CD4-positive, CD25-positive, alpha-beta regulatory T cell (primary cell): ENCODE measurements around the gene CHGA. TPM values are rescaled to one million over a fixed set of nuclear protein-coding genes. Genes with fewer than 3 reads are reported as not detected.

ENCODE experiments used
- ATAC-seq, 2 donors: fragments of 150-1000 bp; cut with Tn5 transposase; one replicate each; pipeline ENCODE4 v1.10.0; 2021; ENCODE audit warnings: low read depth in 2 of 2, moderate number of reproducible peaks in 2 of 2, moderate library complexity in 1 of 2
- DNase-seq, 3 donors: peaks; one replicate each; pipeline versions ENCODE4 v3.0.0 to v3.0.0-alpha.2; 2012 to 2022; ENCODE audit warnings: mixed read lengths in 1 of 3
- H3K27ac ChIP-seq: one replicate; pipeline ENCODE4 v1.7.0; 2013; ENCODE audit warnings: mild to moderate bottlenecking, low read length; ENCODE audit not compliant: insufficient read depth, poor library complexity, severe bottlenecking
- H3K27me3 ChIP-seq: one replicate; pipeline ENCODE4 v1.7.0; 2013; ENCODE audit warnings: low read length; ENCODE audit not compliant: control insufficient read depth, insufficient read depth
- H3K36me3 ChIP-seq: one replicate; pipeline ENCODE4 v1.7.0; 2013; ENCODE audit warnings: mild to moderate bottlenecking, low read length, moderate library complexity; ENCODE audit not compliant: control insufficient read depth, insufficient read depth
- H3K4me1 ChIP-seq: 2 replicates; pipeline ENCODE4 v1.7.0; 2013; ENCODE audit warnings: mild to moderate bottlenecking, low read length; ENCODE audit not compliant: insufficient read depth, control insufficient read depth, poor library complexity, severe bottlenecking
- H3K4me3 ChIP-seq: one replicate; pipeline ENCODE4 v1.7.0; 2013; ENCODE audit warnings: low read depth, mild to moderate bottlenecking, low read length, moderate library complexity
- H3K9me3 ChIP-seq, 2 experiments: 1 replicate in 1 of 2; 2 replicates in 1 of 2; pipeline ENCODE4 v1.7.0; 2013; ENCODE audit warnings: low read length in 2 of 2, mild to moderate bottlenecking in 1 of 2, moderate library complexity in 1 of 2; ENCODE audit not compliant: control insufficient read depth in 2 of 2
- H3K27ac Mint-ChIP-seq, 3 donors: one replicate each; pipeline ENCODE4 v1.8.0; 2020 to 2022; ENCODE audit warnings: mild to moderate bottlenecking in 3 of 3, mixed read lengths in 3 of 3, moderate library complexity in 2 of 3
- H3K27me3 Mint-ChIP-seq: one replicate; pipeline ENCODE4 v1.8.0; 2022; ENCODE audit warnings: mild to moderate bottlenecking, mixed read lengths
- H3K36me3 Mint-ChIP-seq: one replicate; pipeline ENCODE4 v1.8.0; 2020; ENCODE audit warnings: mixed read lengths
- H3K4me1 Mint-ChIP-seq, 4 donors: one replicate each; pipeline ENCODE4 v1.8.0; 2020 to 2022; ENCODE audit warnings: mixed read lengths in 4 of 4, mild to moderate bottlenecking in 1 of 4
- H3K4me3 Mint-ChIP-seq, 4 donors: one replicate each; pipeline ENCODE4 v1.8.0; 2020 to 2022; ENCODE audit warnings: mild to moderate bottlenecking in 4 of 4, mixed read lengths in 4 of 4, moderate library complexity in 3 of 4
- H3K9me3 Mint-ChIP-seq, 7 donors: one replicate each; pipeline ENCODE4 v1.8.0; 2020 to 2022; ENCODE audit warnings: mixed read lengths in 7 of 7, mild to moderate bottlenecking in 3 of 7, moderate library complexity in 2 of 7
- polyA plus RNA-seq, 4 donors: library from polyadenylated mRNA; unstranded; fragments of 300-500 nt; fragmentation: Illumina TruSeq; gene quantifications; one replicate each; pipeline ENCODE4 v1.2.3, GENCODE V29; 2021
- total RNA-seq: library from RNA; stranded (reverse); gene quantifications from one replicate; pipeline ENCODE4 v1.2.3, GENCODE V29; 2022

CHGA gene
- total and polyA plus RNA-seq, 5 donors from 2014 or later = 0.21 to 0.72 (median 0.33) TPM; not detected in 1

- H3K27ac Mint-ChIP-seq = no peak overlapping the region
- DNase-seq = peak in 1 of 3 donors; percentile 57
- no peak overlapping the region for H3K27ac ChIP-seq
Measured at GRCh38 chr14:92897922-92898565, 24.9 kb upstream of the CHGA start.

DNA sequence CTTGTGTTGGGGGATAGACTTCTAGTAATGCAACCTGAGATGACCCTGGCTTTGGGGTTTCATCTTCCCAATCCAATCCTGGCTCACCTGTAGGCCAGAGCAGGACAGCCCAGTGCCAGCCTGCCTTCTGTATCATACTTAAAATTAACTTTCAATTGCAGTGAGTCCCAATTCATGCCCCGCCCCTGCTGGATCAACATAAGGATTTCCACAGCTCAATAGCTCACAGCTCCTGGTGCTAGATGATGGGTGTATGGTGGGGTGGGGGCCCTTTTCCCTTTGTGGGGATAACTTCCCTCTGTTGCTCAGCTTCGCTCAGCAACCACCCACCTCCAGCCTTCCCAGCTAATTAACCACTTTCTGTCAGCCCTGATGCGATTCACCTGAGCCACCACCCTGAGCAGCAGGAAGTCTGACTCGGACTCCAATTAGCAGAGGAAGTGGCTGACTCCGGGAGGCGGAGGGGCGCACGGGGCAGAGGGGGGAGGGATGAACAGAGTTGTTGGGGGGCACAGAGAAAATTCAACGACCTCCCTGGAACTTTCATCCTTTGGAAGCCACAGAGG is 24.3 kb upstream of the CHGA start:
- DNase-seq (peak in 1 of 3 donors; percentile 26), ATAC-seq (no peak)
- Mint-ChIP-seq H3K27me3 (peaks cover 15% of the 10 kb centered on the region), H3K4me1 (peaks cover 0 to 26% (median 22%) of the 10 kb centered on the region in 4 donors), H3K36me3 (no peaks in the 10 kb centered on the region), H3K4me3 (peak overlapping the region in 3 of 4 donors; percentile 51 to 65 (median 58)), H3K27ac (no peak overlapping the region), H3K9me3 (peaks cover 0 to 8% (median 2%) of the 10 kb centered on the region in 7 donors)
- H3K9me3 ChIP-seq = no peaks in the 10 kb centered on the region
- H3K27ac ChIP-seq = no peak overlapping the region
- H3K27me3 ChIP-seq = peaks cover 9% of the 10 kb centered on the region
- H3K4me3 ChIP-seq = peak overlapping the region; percentile 44
- peaks cover 28% of the 10 kb centered on the region for H3K4me1 ChIP-seq
- no peaks in the 10 kb centered on the region for H3K36me3 ChIP-seq

More at GRCh38 chr14:92897922-92898565, 24.9 kb upstream of the CHGA start:
- H3K4me1 ChIP-seq = peaks cover 22% of the 10 kb centered on the region
- Mint-ChIP-seq H3K9me3 (peaks cover 0 to 13% (median 5%) of the 10 kb centered on the region in 7 donors), H3K27me3 (peaks cover 15% of the 10 kb centered on the region), H3K4me3 (peak overlapping the region; percentile 29 to 65 (median 54)), H3K36me3 (no peaks in the 10 kb centered on the region), H3K4me1 (peaks cover 0 to 25% (median 16%) of the 10 kb centered on the region in 4 donors)
- peaks cover 9% of the 10 kb centered on the region for H3K27me3 ChIP-seq
- peak overlapping the region; percentile 44 for H3K4me3 ChIP-seq
- H3K36me3 ChIP-seq = no peaks in the 10 kb centered on the region
- peaks cover 0 to 1% of the 10 kb centered on the region in 2 experiments for H3K9me3 ChIP-seq
- ATAC-seq = peak; percentile 71 to 83

DNA sequence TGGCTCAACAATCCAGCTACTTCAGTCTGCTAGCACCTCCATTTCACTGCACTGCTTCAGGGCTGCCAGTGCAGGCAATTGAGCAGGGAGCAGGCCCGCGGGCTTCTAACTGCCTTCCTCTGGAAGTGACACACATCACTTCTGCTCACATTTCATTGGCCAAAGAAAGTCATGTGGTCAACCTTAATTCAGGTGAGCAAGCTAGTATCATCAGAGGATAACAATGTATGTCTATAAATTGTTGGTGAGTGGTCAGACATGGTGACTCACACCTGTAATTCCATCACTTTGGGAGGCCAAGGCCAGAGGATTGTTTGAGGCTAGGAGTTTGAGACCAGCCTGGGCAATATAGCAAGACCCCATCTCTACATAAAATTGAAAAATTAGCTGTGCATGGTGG is 22.3 kb upstream of the CHGA start:
- no peak overlapping the region for H3K27ac ChIP-seq
- peaks cover 6% of the 10 kb centered on the region for H3K27me3 ChIP-seq
- peaks cover 0 to 29% (median 23%) of the 10 kb centered on the region in 4 donors for H3K4me1 Mint-ChIP-seq
- H3K4me3 ChIP-seq = no peak overlapping the region
- H3K36me3 ChIP-seq = no peaks in the 10 kb centered on the region
- no peak overlapping the region for H3K4me3 Mint-ChIP-seq
- peaks cover 28% of the 10 kb centered on the region for H3K4me1 ChIP-seq
- H3K36me3 Mint-ChIP-seq = no peaks in the 10 kb centered on the region
- H3K27me3 Mint-ChIP-seq = peaks cover 15% of the 10 kb centered on the region
- peaks cover 0 to 3% (median 0%) of the 10 kb centered on the region in 7 donors for H3K9me3 Mint-ChIP-seq
- no peak for DNase-seq
- no peak for ATAC-seq
- H3K27ac Mint-ChIP-seq = no peak overlapping the region
- no peaks in the 10 kb centered on the region for H3K9me3 ChIP-seq

DNA sequence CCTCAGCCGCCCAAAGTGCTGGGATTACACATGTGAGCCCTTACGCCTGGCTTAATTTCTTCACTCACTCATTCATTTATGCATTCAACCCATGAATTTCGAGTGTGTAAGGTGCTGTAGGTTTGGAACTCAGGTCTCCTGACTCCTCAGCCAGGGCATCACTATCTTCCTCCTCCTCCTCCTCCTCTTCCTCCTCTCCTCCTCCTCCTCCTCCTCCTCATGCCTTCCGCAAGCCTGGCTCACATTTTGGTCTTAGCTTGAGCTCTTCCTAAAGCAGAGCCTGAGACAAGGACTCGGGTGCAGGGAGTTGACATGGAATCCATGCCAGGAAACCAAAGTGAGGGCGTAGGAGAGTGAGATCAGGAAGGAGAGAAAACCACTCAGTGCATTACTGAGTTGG is 20.8 kb upstream of the CHGA start:
- no peak for DNase-seq
- peaks cover 0 to 3% (median 0%) of the 10 kb centered on the region in 7 donors for H3K9me3 Mint-ChIP-seq
- peaks cover 6% of the 10 kb centered on the region for H3K27me3 ChIP-seq
- no peaks in the 10 kb centered on the region for H3K36me3 Mint-ChIP-seq
- H3K27me3 Mint-ChIP-seq = peaks cover 15% of the 10 kb centered on the region
- no peaks in the 10 kb centered on the region for H3K9me3 ChIP-seq
- H3K4me3 ChIP-seq = no peak overlapping the region
- H3K27ac ChIP-seq = no peak overlapping the region
- ATAC-seq = no peak
- H3K4me1 ChIP-seq = peaks cover 28% of the 10 kb centered on the region
- H3K4me3 Mint-ChIP-seq = no peak overlapping the region
- peaks cover 0 to 29% (median 23%) of the 10 kb centered on the region in 4 donors for H3K4me1 Mint-ChIP-seq
- H3K36me3 ChIP-seq = no peaks in the 10 kb centered on the region
- no peak overlapping the region for H3K27ac Mint-ChIP-seq

- H3K9me3 Mint-ChIP-seq = peaks cover 0 to 3% (median 0%) of the 10 kb centered on the region in 7 donors
- peaks cover 0 to 29% (median 23%) of the 10 kb centered on the region in 4 donors for H3K4me1 Mint-ChIP-seq
- H3K27ac ChIP-seq = no peak overlapping the region
Measured at GRCh38 chr14:92902726-92903125, 20.2 kb upstream of the CHGA start.

DNA sequence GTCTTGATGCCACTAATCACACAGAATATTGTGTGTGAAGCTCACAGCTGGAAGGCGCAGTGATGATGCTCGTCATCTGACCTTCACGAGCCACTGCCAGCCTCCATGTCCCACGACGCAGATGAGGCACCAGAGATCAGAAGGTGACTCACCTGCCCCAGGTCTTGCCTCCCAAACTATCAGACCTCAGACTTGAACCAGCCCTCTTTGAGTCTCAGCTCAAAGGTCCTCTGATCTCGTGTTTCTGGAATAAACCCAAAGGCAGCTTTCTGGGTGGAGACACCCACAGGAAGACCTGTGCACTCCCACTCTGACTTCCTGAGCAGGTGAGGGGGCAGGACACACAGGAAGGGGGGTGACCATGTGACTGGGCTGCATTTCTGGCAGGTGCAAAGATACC is 19.6 kb upstream of the CHGA start:
- no peak for DNase-seq
- Mint-ChIP-seq H3K4me1 (peaks cover 0 to 22% (median 17%) of the 10 kb centered on the region in 4 donors), H3K27ac (no peak overlapping the region)

More at GRCh38 chr14:92902726-92903125, 20.2 kb upstream of the CHGA start:
- H3K9me3 ChIP-seq = no peaks in the 10 kb centered on the region
- ATAC-seq = no peak
- peaks cover 15% of the 10 kb centered on the region for H3K27me3 Mint-ChIP-seq
- H3K27ac Mint-ChIP-seq = no peak overlapping the region
- peak overlapping the region in 1 of 4 donors; percentile 54 for H3K4me3 Mint-ChIP-seq
- peaks cover 6% of the 10 kb centered on the region for H3K27me3 ChIP-seq
- no peak for DNase-seq
- peaks cover 28% of the 10 kb centered on the region for H3K4me1 ChIP-seq
- no peaks in the 10 kb centered on the region for H3K36me3 Mint-ChIP-seq
- no peak overlapping the region for H3K4me3 ChIP-seq
- no peaks in the 10 kb centered on the region for H3K36me3 ChIP-seq

GRCh38 chr14:92905667-92906066 is 17.3 kb upstream of the CHGA start:
- Histone ChIP-seq H3K27me3 (peaks cover 6% of the 10 kb centered on the region), H3K4me1 (peaks cover 15% of the 10 kb centered on the region), H3K36me3 (no peaks in the 10 kb centered on the region), H3K9me3 (no peaks in the 10 kb centered on the region), H3K27ac (no peak overlapping the region), H3K4me3 (no peak overlapping the region)
- DNase-seq (no peak), ATAC-seq (no peak)
- Mint-ChIP-seq H3K36me3 (no peaks in the 10 kb centered on the region), H3K4me3 (no peak overlapping the region), H3K4me1 (peaks cover 0 to 17% (median 10%) of the 10 kb centered on the region in 4 donors), H3K27ac (no peak overlapping the region), H3K27me3 (peaks cover 11% of the 10 kb centered on the region), H3K9me3 (peaks cover 0 to 3% (median 0%) of the 10 kb centered on the region in 7 donors)

More for the DNA sequence above, 19.6 kb upstream of the CHGA start:
- peaks cover 0 to 3% (median 0%) of the 10 kb centered on the region in 7 donors for H3K9me3 Mint-ChIP-seq
- H3K27me3 Mint-ChIP-seq = peaks cover 15% of the 10 kb centered on the region
- peak overlapping the region in 1 of 4 donors; percentile 19 for H3K4me3 Mint-ChIP-seq
- no peaks in the 10 kb centered on the region for H3K36me3 Mint-ChIP-seq
- peaks cover 21% of the 10 kb centered on the region for H3K4me1 ChIP-seq
- no peaks in the 10 kb centered on the region for H3K9me3 ChIP-seq
- ATAC-seq = peak in 1 of 2 donors; percentile 53
- no peak overlapping the region for H3K4me3 ChIP-seq
- no peak overlapping the region for H3K27ac ChIP-seq
- H3K27me3 ChIP-seq = peaks cover 6% of the 10 kb centered on the region
- H3K36me3 ChIP-seq = no peaks in the 10 kb centered on the region
